HEK293 (cell line): ENCODE measurements around the gene PAX2.
"Not testable (repeated sequence)": the region's sequence is repeated elsewhere in the genome, so short reads cannot be mapped to it uniquely, and the experiment has no call there.

Experiments
- KLF10 ChIP-seq: fragments of 450-650 bp; IDR thresholded peaks from 2 replicates; pipeline ENCODE4 v1.5.1; 2018; ENCODE audit warnings: missing biosample characterization, mild to moderate bottlenecking, missing genetic modification characterization
- PBX3 ChIP-seq: sonication (generic); formaldehyde crosslinking; IDR thresholded peaks from 2 replicates; pipeline ENCODE4 v1.8.1; 2022; ENCODE audit warnings: mild to moderate bottlenecking, moderate library complexity, missing genetic modification reagents
- ZEB2 ChIP-seq: fragments of 450-650 bp; formaldehyde crosslinking; IDR thresholded peaks from 2 replicates; pipeline ENCODE4 v1.5.1; 2016; ENCODE audit warnings: missing biosample characterization, missing genetic modification characterization
- ZFP37 ChIP-seq: fragments of 450-650 bp; formaldehyde crosslinking; IDR thresholded peaks from 2 replicates; pipeline ENCODE4 v1.5.1; 2016; ENCODE audit warnings: missing biosample characterization, missing genetic modification characterization
- ZNF26 ChIP-seq: fragments of 450-650 bp; formaldehyde crosslinking; IDR thresholded peaks from 2 replicates; pipeline ENCODE4 v1.5.1; 2016; ENCODE audit warnings: missing biosample characterization, missing genetic modification characterization
- ZNF311 ChIP-seq: fragments of 450-650 bp; formaldehyde crosslinking; IDR thresholded peaks from 2 replicates; pipeline ENCODE4 v1.5.1; 2017; ENCODE audit warnings: missing biosample characterization, missing genetic modification characterization, borderline replicate concordance
- ZNF350 ChIP-seq: fragments of 450-650 bp; formaldehyde crosslinking; IDR thresholded peaks from 2 replicates; pipeline ENCODE4 v1.5.0; 2017; ENCODE audit warnings: missing biosample characterization, mild to moderate bottlenecking, missing genetic modification characterization
- ZNF398 ChIP-seq: fragments of 450-650 bp; formaldehyde crosslinking; IDR thresholded peaks from 2 replicates; pipeline ENCODE4 v1.5.1; 2017; ENCODE audit warnings: missing biosample characterization, missing genetic modification characterization
- ZNF560 ChIP-seq: fragments of 450-650 bp; formaldehyde crosslinking; IDR thresholded peaks from 2 replicates; pipeline ENCODE4 v1.5.1; 2017; ENCODE audit warnings: missing biosample characterization, missing genetic modification characterization, borderline replicate concordance
- TF ChIP-seq, protein P1 (sequence below): fragments of 450-650 bp; formaldehyde crosslinking; IDR thresholded peaks from 2 replicates; pipeline ENCODE4 v1.5.1; 2016; ENCODE audit warnings: missing biosample characterization, missing genetic modification characterization
- TF ChIP-seq, protein P2 (sequence below): fragments of 450-650 bp; formaldehyde crosslinking; conservative IDR thresholded peaks from 2 replicates; pipeline ENCODE4 v1.5.1; 2016; ENCODE audit warnings: low read depth, missing biosample characterization, missing genetic modification characterization
- TF ChIP-seq, protein P3 (sequence below): fragments of 450-650 bp; formaldehyde crosslinking; IDR thresholded peaks from 2 replicates; pipeline ENCODE4 v1.5.1; 2017; ENCODE audit warnings: missing biosample characterization, missing genetic modification characterization
- TF ChIP-seq, protein P4 (sequence below): fragments of 450-650 bp; formaldehyde crosslinking; IDR thresholded peaks from 2 replicates; pipeline ENCODE4 v1.5.1; 2016; ENCODE audit warnings: missing biosample characterization, missing genetic modification characterization

- TF ChIP-seq ZNF26; ZNF398 (tag by site-specific recombination); ZNF350 (tag by site-specific recombination); ZEB2 (tag by site-specific recombination); PBX3 (CRISPR knock-in tag); ZFP37 (tag by site-specific recombination); KLF10; ZNF311; ZNF560: not testable (repeated sequence)
- TF ChIP-seq, protein P1, sequence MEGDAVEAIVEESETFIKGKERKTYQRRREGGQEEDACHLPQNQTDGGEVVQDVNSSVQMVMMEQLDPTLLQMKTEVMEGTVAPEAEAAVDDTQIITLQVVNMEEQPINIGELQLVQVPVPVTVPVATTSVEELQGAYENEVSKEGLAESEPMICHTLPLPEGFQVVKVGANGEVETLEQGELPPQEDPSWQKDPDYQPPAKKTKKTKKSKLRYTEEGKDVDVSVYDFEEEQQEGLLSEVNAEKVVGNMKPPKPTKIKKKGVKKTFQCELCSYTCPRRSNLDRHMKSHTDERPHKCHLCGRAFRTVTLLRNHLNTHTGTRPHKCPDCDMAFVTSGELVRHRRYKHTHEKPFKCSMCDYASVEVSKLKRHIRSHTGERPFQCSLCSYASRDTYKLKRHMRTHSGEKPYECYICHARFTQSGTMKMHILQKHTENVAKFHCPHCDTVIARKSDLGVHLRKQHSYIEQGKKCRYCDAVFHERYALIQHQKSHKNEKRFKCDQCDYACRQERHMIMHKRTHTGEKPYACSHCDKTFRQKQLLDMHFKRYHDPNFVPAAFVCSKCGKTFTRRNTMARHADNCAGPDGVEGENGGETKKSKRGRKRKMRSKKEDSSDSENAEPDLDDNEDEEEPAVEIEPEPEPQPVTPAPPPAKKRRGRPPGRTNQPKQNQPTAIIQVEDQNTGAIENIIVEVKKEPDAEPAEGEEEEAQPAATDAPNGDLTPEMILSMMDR (tag by site-specific recombination): not testable (repeated sequence)
- TF ChIP-seq, protein P2, sequence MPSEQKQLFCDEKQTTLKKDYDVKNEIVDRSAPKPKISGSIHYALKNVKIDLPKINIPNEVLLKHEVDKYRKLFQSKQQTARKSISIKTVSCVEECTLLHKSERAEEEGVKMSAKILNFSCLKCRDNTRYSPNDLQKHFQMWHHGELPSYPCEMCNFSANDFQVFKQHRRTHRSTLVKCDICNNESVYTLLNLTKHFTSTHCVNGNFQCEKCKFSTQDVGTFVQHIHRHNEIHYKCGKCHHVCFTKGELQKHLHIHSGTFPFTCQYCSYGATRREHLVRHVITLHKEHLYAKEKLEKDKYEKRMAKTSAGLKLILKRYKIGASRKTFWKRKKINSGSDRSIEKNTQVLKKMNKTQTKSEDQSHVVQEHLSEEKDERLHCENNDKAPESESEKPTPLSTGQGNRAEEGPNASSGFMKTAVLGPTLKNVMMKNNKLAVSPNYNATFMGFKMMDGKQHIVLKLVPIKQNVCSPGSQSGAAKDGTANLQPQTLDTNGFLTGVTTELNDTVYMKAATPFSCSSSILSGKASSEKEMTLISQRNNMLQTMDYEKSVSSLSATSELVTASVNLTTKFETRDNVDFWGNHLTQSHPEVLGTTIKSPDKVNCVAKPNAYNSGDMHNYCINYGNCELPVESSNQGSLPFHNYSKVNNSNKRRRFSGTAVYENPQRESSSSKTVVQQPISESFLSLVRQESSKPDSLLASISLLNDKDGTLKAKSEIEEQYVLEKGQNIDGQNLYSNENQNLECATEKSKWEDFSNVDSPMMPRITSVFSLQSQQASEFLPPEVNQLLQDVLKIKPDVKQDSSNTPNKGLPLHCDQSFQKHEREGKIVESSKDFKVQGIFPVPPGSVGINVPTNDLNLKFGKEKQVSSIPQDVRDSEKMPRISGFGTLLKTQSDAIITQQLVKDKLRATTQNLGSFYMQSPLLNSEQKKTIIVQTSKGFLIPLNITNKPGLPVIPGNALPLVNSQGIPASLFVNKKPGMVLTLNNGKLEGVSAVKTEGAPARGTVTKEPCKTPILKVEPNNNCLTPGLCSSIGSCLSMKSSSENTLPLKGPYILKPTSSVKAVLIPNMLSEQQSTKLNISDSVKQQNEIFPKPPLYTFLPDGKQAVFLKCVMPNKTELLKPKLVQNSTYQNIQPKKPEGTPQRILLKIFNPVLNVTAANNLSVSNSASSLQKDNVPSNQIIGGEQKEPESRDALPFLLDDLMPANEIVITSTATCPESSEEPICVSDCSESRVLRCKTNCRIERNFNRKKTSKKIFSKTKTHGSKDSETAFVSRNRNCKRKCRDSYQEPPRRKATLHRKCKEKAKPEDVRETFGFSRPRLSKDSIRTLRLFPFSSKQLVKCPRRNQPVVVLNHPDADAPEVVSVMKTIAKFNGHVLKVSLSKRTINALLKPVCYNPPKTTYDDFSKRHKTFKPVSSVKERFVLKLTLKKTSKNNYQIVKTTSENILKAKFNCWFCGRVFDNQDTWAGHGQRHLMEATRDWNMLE (tag by site-specific recombination): not testable (repeated sequence)
- TF ChIP-seq, protein P3, sequence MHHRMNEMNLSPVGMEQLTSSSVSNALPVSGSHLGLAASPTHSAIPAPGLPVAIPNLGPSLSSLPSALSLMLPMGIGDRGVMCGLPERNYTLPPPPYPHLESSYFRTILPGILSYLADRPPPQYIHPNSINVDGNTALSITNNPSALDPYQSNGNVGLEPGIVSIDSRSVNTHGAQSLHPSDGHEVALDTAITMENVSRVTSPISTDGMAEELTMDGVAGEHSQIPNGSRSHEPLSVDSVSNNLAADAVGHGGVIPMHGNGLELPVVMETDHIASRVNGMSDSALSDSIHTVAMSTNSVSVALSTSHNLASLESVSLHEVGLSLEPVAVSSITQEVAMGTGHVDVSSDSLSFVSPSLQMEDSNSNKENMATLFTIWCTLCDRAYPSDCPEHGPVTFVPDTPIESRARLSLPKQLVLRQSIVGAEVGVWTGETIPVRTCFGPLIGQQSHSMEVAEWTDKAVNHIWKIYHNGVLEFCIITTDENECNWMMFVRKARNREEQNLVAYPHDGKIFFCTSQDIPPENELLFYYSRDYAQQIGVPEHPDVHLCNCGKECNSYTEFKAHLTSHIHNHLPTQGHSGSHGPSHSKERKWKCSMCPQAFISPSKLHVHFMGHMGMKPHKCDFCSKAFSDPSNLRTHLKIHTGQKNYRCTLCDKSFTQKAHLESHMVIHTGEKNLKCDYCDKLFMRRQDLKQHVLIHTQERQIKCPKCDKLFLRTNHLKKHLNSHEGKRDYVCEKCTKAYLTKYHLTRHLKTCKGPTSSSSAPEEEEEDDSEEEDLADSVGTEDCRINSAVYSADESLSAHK (tag by site-specific recombination): not testable (repeated sequence)
- TF ChIP-seq, protein P4, sequence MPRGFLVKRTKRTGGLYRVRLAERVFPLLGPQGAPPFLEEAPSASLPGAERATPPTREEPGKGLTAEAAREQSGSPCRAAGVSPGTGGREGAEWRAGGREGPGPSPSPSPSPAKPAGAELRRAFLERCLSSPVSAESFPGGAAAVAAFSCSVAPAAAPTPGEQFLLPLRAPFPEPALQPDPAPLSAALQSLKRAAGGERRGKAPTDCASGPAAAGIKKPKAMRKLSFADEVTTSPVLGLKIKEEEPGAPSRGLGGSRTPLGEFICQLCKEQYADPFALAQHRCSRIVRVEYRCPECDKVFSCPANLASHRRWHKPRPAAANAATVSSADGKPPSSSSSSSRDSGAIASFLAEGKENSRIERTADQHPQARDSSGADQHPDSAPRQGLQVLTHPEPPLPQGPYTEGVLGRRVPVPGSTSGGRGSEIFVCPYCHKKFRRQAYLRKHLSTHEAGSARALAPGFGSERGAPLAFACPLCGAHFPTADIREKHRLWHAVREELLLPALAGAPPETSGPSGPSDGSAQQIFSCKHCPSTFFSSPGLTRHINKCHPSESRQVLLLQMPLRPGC: not testable (repeated sequence)
These were observed 43.7 kb upstream of the PAX2 start for GRCh38 chr10:100701704-100702103.
